HCT116 (cell line): Measurements from ENCODE around the gene CCDC8. TPM values are rescaled to one million over a fixed set of nuclear protein-coding genes. Genes with fewer than 3 reads are reported as not detected.

Experiments used
- ATAC-seq: fragments of 200-7000 bp; cut with Tn5 transposase; 2 replicates; pipeline ENCODE4 v1.9.1; 2020; ENCODE audit warnings: mild to moderate bottlenecking, moderate library complexity
- BruUV-seq: library from RNA; stranded (reverse); fragments of 400-500 nt; replicated peaks from 2 replicates; lab custom pipeline; 2021; lab: Mats Ljungman, UMichigan
- CTCF ChIA-PET: fragments of 300-600 bp; sonication (Branson Sonifier 250); formaldehyde crosslinking; loops from one replicate; lab custom pipeline; 2021; ENCODE audit warnings: antibody characterized with exemption; lab: Charles Lee
- POLR2A ChIA-PET: fragments of 300-600, 350-600 bp; sonication (Branson Sonifier 250); formaldehyde crosslinking; loops from one replicate; lab custom pipeline; 2021; ENCODE audit warnings: antibody characterized with exemption; lab: Charles Lee
- RAD21 ChIA-PET, 2 experiments: fragments of 300-600 bp; sonication (Branson Sonifier 250); formaldehyde crosslinking; loops; one replicate each; lab custom pipeline; 2023; ENCODE audit warnings: low total read pairs in 2 of 2; ENCODE audit not compliant: uncharacterized antibody in 2 of 2, unreplicated experiment in 2 of 2, low non-redundant PET in 1 of 2; lab: Charles Lee
- DNase-seq: peaks from one replicate; pipeline ENCODE4 v3.0.0-alpha.2; 2010; ENCODE audit warnings: low read depth, low spot score
- H2AFZ ChIP-seq: fragments of 200-600 bp; shearing (Covaris generic), sonication (generic); 2 replicates; pipeline ENCODE4 v1.6.1; 2017; ENCODE audit warnings: low read depth, mixed run types, mixed read lengths, antibody characterized with exemption, low read length; ENCODE audit not compliant: poor library complexity, severe bottlenecking
- H3K27ac ChIP-seq: 2 replicates; pipeline ENCODE4 v1.5.1; 2012; ENCODE audit warnings: low read depth, low read length
- H3K27me3 ChIP-seq: fragments of 200-600 bp; sonication (generic); 2 replicates; pipeline ENCODE4 v1.6.1; 2016; ENCODE audit warnings: mixed run types, low read length, mixed read lengths; ENCODE audit not compliant: insufficient read depth
- H3K36me3 ChIP-seq, 2 experiments: fragments of 200-500 bp in 1 of 2; fragments of 200-600 bp in 1 of 2; sonication (Bioruptor generic) in 1 of 2; sonication (generic) in 1 of 2; 2 replicates each; pipeline versions ENCODE4 v1.5.1 to v1.6.1; 2014 to 2016; ENCODE audit warnings: low read length in 2 of 2, inconsistent platforms in 1 of 2, mixed read lengths in 1 of 2, mixed run types in 1 of 2; ENCODE audit not compliant: insufficient read depth in 2 of 2, control insufficient read depth in 1 of 2
- H3K4me1 ChIP-seq, 2 experiments: fragments of 200-600 bp in 1 of 2; sonication (generic) in 1 of 2; 2 replicates each; pipeline versions ENCODE4 v1.5.1 to v1.6.1; 2012 to 2017; ENCODE audit warnings: low read length in 2 of 2, inconsistent platforms in 1 of 2, mild to moderate bottlenecking in 1 of 2, mixed read lengths in 1 of 2, mixed run types in 1 of 2, moderate library complexity in 1 of 2; ENCODE audit not compliant: insufficient read depth in 2 of 2, control insufficient read depth in 1 of 2
- H3K4me2 ChIP-seq: fragments of 200-600 bp; sonication (generic); 2 replicates; pipeline ENCODE4 v1.6.1; 2017; ENCODE audit warnings: mixed run types, low read length, mixed read lengths
- H3K4me3 ChIP-seq, 2 experiments: fragments of 200-600 bp in 1 of 2; sonication (generic) in 1 of 2; replicated peaks in 1 of 2; 2 replicates each; pipeline ENCODE4 v1.5.1; 2011 to 2016; ENCODE audit warnings: low read length in 2 of 2, control low read depth in 1 of 2, low read depth in 1 of 2, mild to moderate bottlenecking in 1 of 2, mixed read lengths in 1 of 2, mixed run types in 1 of 2
- H3K79me2 ChIP-seq: fragments of 200-600 bp; sonication (generic); 2 replicates; pipeline ENCODE4 v1.6.1; 2017; ENCODE audit warnings: mild to moderate bottlenecking, mixed run types, low read length, moderate library complexity, mixed read lengths; ENCODE audit not compliant: insufficient read depth
- H3K9ac ChIP-seq: fragments of 200-600 bp; sonication (generic); 2 replicates; pipeline ENCODE4 v1.6.1; 2016; ENCODE audit warnings: low read length, mixed read lengths
- H3K9me2 ChIP-seq: fragments of 200-600 bp; sonication (generic), shearing (Covaris generic); 2 replicates; pipeline ENCODE4 v1.6.1; 2017; ENCODE audit warnings: mixed run types, mild to moderate bottlenecking, moderate library complexity; ENCODE audit not compliant: insufficient read depth
- H3K9me3 ChIP-seq, 2 experiments: fragments of 200-500 bp in 1 of 2; fragments of 200-600 bp in 1 of 2; sonication (Bioruptor generic) in 1 of 2; sonication (generic) in 1 of 2; 2 replicates each; pipeline ENCODE4 v1.6.1; 2014 to 2017; ENCODE audit warnings: low read length in 2 of 2, mixed read lengths in 2 of 2, inconsistent platforms in 1 of 2, low read depth in 1 of 2, mild to moderate bottlenecking in 1 of 2, mixed run types in 1 of 2, moderate library complexity in 1 of 2; ENCODE audit not compliant: control insufficient read depth in 1 of 2, insufficient read depth in 1 of 2
- H4K20me1 ChIP-seq: fragments of 200-600 bp; sonication (generic), shearing (Covaris generic); 2 replicates; pipeline ENCODE4 v1.6.1; 2017; ENCODE audit warnings: mixed run types, mild to moderate bottlenecking, moderate library complexity; ENCODE audit not compliant: insufficient read depth
- ATF3 ChIP-seq: IDR thresholded peaks from 2 replicates; pipeline ENCODE4 v1.6.1; 2012
- CBX3 ChIP-seq: IDR thresholded peaks from 2 replicates; pipeline ENCODE4 v1.6.1; 2012; ENCODE audit warnings: low read depth
- CTCF ChIP-seq, 3 experiments: fragments of 200-600 bp in 1 of 3; sonication (generic) in 1 of 3; IDR thresholded peaks in 2 of 3; conservative IDR thresholded peaks in 1 of 3; 2 replicates each; pipeline ENCODE4 v1.5.1; 2012 to 2017; ENCODE audit warnings: low read depth in 2 of 3, low read length in 2 of 3, antibody characterized with exemption in 1 of 3, borderline replicate concordance in 1 of 3, control low read depth in 1 of 3, mild to moderate bottlenecking in 1 of 3, mixed read lengths in 1 of 3, mixed run types in 1 of 3, moderate library complexity in 1 of 3; ENCODE audit not compliant: insufficient read depth in 1 of 3
- ELF1 ChIP-seq: IDR thresholded peaks from 2 replicates; pipeline ENCODE4 v1.6.1; 2012; ENCODE audit warnings: low read depth, borderline replicate concordance
- EZH2 ChIP-seq: fragments of 200-600 bp; sonication (generic); IDR thresholded peaks from 2 replicates; pipeline ENCODE4 v1.6.1; 2017; ENCODE audit warnings: antibody characterized with exemption, mixed run types
- EZH2phosphoT487 ChIP-seq: fragments of 200-600 bp; IDR thresholded peaks from 2 replicates; pipeline ENCODE4 v1.6.1; 2018; ENCODE audit warnings: antibody characterized with exemption, borderline replicate concordance
- FOSL1 ChIP-seq: IDR thresholded peaks from 2 replicates; pipeline ENCODE4 v1.6.1; 2012; ENCODE audit warnings: low read depth
- MAX ChIP-seq: IDR thresholded peaks from 2 replicates; pipeline ENCODE4 v1.6.1; 2012
- POLR2A ChIP-seq: IDR thresholded peaks from 2 replicates; pipeline ENCODE4 v1.7.0; 2011; ENCODE audit warnings: borderline replicate concordance; ENCODE audit not compliant: insufficient read depth, insufficient read length; ENCODE audit errors: extremely low read depth
- POLR2AphosphoS5 ChIP-seq: IDR thresholded peaks from 2 replicates; pipeline ENCODE4 v1.6.1; 2011; ENCODE audit warnings: mild to moderate bottlenecking, low read depth, low read length, moderate library complexity
- REST ChIP-seq: IDR thresholded peaks from 2 replicates; pipeline ENCODE4 v1.6.1; 2012; ENCODE audit warnings: low read depth
- SIN3A ChIP-seq: IDR thresholded peaks from 2 replicates; pipeline ENCODE4 v1.6.1; 2012; ENCODE audit warnings: low read depth
- SP1 ChIP-seq: IDR thresholded peaks from 2 replicates; pipeline ENCODE4 v1.6.1; 2012; ENCODE audit warnings: low read depth
- SRF ChIP-seq: IDR thresholded peaks from 2 replicates; pipeline ENCODE4 v1.6.1; 2012; ENCODE audit warnings: low read depth
- YY1 ChIP-seq: IDR thresholded peaks from 2 replicates; pipeline ENCODE4 v1.6.1; 2011; ENCODE audit warnings: low read length, low read depth, moderate library complexity, mild to moderate bottlenecking; ENCODE audit not compliant: insufficient replicate concordance; ENCODE audit errors: extremely low read depth
- ZBTB33 ChIP-seq: IDR thresholded peaks from 2 replicates; pipeline ENCODE4 v1.6.1; 2011; ENCODE audit warnings: mild to moderate bottlenecking, low read length, moderate library complexity; ENCODE audit not compliant: insufficient replicate concordance; ENCODE audit errors: extremely low read depth
- ZFX ChIP-seq: fragments of 450-650 bp; IDR thresholded peaks from 2 replicates; pipeline ENCODE4 v1.6.1; 2017
- intact Hi-C: fragments of 100-400 bp; cut with micrococcal nuclease; formaldehyde crosslinking; loops from 2 replicates; pipeline ENCODE4 v1.10.0; 2022
- total RNA-seq: library from RNA; stranded (reverse); gene quantifications from one replicate; pipeline ENCODE4 v1.2.1, GENCODE V29; 2021; ENCODE audit not compliant: unreplicated experiment

The CCDC8 gene
- total RNA-seq, 1 experiment from 2014 or later = 0.10 TPM

- no peak for TF ChIP-seq SRF
- TF ChIP-seq CTCF (IDR thresholded peaks at IDR 0.05 in 2 of 3, conservative IDR thresholded peaks at IDR 0.05 in 1 of 3; ENCODE audit: borderline replicate concordance in 1 of 3, insufficient read depth in 1 of 3, low read depth in 2 of 3, low read length in 2 of 3) = no peak
- no peak for TF ChIP-seq CBX3
- TF ChIP-seq EZH2 = no peak
- TF ChIP-seq YY1 = no peak
- no peak for TF ChIP-seq ELF1
- no peak for TF ChIP-seq REST
- TF ChIP-seq ZBTB33 = no peak
- no peak for TF ChIP-seq POLR2A
- TF ChIP-seq MAX = no peak
- TF ChIP-seq ZFX = no peak
- TF ChIP-seq SIN3A = no peak
- TF ChIP-seq POLR2AphosphoS5 = no peak
- no peak for TF ChIP-seq ATF3
- no peak for TF ChIP-seq FOSL1
- no peak for TF ChIP-seq SP1
- TF ChIP-seq EZH2phosphoT487 = no peak
- ChIA-PET RAD21 (no interaction called here), POLR2A (no interaction called here), CTCF (interaction anchor here (0.9 kb wide), 1 partner anchor 20 kb away, joined by 4 read pairs; no protein-coding TSS in a partner anchor)
- ATAC-seq (no peak), DNase-seq (no peak)
- no peaks in the 10 kb centered on the region for H3K4me1 ChIP-seq
- no peaks in the 10 kb centered on the region for H3K79me2 ChIP-seq
- H3K9me2 ChIP-seq = no peaks in the 10 kb centered on the region
- no peak overlapping the region for H3K4me2 ChIP-seq
- no peak overlapping the region for H3K27ac ChIP-seq
- BruUV-seq = no TSS peak
- no peak overlapping the region for H2AFZ ChIP-seq
- intact Hi-C loops = no loop called here
- H3K9me3 ChIP-seq = no peaks in the 10 kb centered on the region
- no peak overlapping the region for H3K9ac ChIP-seq
- H3K4me3 ChIP-seq = no peak overlapping the region
- no peaks in the 10 kb centered on the region for H4K20me1 ChIP-seq
- no peaks in the 10 kb centered on the region for H3K36me3 ChIP-seq
- H3K27me3 ChIP-seq = no peaks in the 10 kb centered on the region
Observed at GRCh38 chr19:46452186-46452585, 38.8 kb upstream of the CCDC8 start.
